ENCODE measurements around the gene LHX6. TPM values are rescaled to one million over a fixed set of nuclear protein-coding genes. Genes with fewer than 3 reads are reported as not detected.

LHX6 gene
- total and polyA plus RNA-seq, 2 donors (not counting 1 experiment from before 2014, with no cell fraction given) = 0.09 TPM; not detected in 1

DNA sequence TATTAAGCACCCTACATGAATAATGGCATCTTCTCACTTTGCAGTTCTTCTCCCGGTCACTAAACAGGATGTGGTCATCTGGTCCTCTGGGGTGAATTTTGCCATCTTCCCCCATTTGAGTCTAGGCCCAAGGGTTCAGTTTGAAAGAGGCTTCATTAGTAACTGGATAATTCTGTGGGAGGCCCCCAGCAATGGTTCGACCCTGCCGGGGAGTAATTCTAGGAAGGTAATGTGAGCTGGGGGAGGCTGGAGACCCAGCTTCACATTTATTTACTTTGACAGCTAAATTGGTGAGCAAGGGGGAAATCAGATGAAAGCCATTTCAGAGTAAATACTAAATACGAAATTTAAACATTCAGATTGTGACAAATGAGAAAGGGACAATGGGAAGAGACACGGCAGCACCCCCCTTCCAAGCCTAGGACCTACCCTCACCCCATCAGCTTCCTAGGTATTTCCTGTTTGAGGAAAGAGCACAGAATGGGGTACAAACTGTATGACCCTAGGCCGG is 4.1 kb upstream of the LHX6 start:
- Histone ChIP-seq H3K27ac (ENCODE audit: insufficient read depth, low read length) (no peak overlapping the region), H3K36me3 (ENCODE audit: control insufficient read depth, insufficient read depth, low read length) (no peaks in the 10 kb centered on the region), H3K9me3 (ENCODE audit: control insufficient read depth, insufficient read depth, low read depth, low read length) (no peaks in the 10 kb centered on the region), H3K4me1 (ENCODE audit: control insufficient read depth, extremely low read depth, insufficient read depth, low read length) (peaks cover 3% of the 10 kb centered on the region), H4K20me1 (ENCODE audit: control insufficient read depth, extremely low read depth, insufficient read depth, low read length) (no peaks in the 10 kb centered on the region), H2AFZ (ENCODE audit: low read length) (no peak overlapping the region), H3K4me2 (ENCODE audit: extremely low read depth, insufficient read depth, low read length) (no peak overlapping the region), H3K79me2 (ENCODE audit: control insufficient read depth, insufficient read depth, low read length) (no peaks in the 10 kb centered on the region), H3K9ac (ENCODE audit: insufficient read depth, low read length) (no peak overlapping the region), H3K27me3 (ENCODE audit: control insufficient read depth, insufficient read depth, low read length) (peaks cover 38% of the 10 kb centered on the region), H3K4me3 (replicated peaks in 1 of 4; ENCODE audit: control extremely low read depth in 1 of 4, insufficient read depth in 1 of 4, low read depth in 3 of 4, low read length in 4 of 4) (no peak overlapping the region)
- DNase-seq (ENCODE audit: low read depth in 2 of 2) = no peak
- no peak for TF ChIP-seq EZH2 (IDR thresholded peaks at IDR 0.05; ENCODE audit: low read length, missing control alignments)
- TF ChIP-seq, protein P1, sequence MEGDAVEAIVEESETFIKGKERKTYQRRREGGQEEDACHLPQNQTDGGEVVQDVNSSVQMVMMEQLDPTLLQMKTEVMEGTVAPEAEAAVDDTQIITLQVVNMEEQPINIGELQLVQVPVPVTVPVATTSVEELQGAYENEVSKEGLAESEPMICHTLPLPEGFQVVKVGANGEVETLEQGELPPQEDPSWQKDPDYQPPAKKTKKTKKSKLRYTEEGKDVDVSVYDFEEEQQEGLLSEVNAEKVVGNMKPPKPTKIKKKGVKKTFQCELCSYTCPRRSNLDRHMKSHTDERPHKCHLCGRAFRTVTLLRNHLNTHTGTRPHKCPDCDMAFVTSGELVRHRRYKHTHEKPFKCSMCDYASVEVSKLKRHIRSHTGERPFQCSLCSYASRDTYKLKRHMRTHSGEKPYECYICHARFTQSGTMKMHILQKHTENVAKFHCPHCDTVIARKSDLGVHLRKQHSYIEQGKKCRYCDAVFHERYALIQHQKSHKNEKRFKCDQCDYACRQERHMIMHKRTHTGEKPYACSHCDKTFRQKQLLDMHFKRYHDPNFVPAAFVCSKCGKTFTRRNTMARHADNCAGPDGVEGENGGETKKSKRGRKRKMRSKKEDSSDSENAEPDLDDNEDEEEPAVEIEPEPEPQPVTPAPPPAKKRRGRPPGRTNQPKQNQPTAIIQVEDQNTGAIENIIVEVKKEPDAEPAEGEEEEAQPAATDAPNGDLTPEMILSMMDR (conservative IDR thresholded peaks at IDR 0.05 in 1 of 2, IDR thresholded peaks at IDR 0.05 in 1 of 2; ENCODE audit: low read depth in 1 of 2, low read length in 2 of 2) = no peak

DNA sequence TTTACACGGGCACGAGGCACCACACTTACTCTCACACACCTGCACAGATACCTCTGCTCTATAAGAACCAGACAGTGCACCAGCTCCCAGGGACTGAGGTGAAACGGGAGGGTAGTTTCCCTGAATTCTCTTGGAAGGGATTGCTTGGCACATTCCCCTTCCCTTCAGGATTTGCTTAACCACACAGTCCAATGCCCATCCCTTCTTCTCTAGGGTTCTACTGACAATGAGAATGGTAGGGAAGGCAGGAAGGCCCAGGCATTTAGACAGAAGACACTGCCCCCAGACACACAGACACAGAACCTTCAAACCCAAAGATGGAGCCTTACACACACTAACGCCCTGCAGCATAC is 704 bp upstream of the LHX6 start:
- Histone ChIP-seq H3K36me3 (ENCODE audit: control insufficient read depth, insufficient read depth, low read length) (no peaks in the 10 kb centered on the region), H3K9ac (ENCODE audit: insufficient read depth, low read length) (no peak overlapping the region), H3K79me2 (ENCODE audit: control insufficient read depth, insufficient read depth, low read length) (no peaks in the 10 kb centered on the region), H2AFZ (ENCODE audit: low read length) (no peak overlapping the region), H3K9me3 (ENCODE audit: control insufficient read depth, insufficient read depth, low read depth, low read length) (no peaks in the 10 kb centered on the region), H3K4me2 (ENCODE audit: extremely low read depth, insufficient read depth, low read length) (no peak overlapping the region), H3K4me3 (replicated peaks in 1 of 4; ENCODE audit: control extremely low read depth in 1 of 4, insufficient read depth in 1 of 4, low read depth in 3 of 4, low read length in 4 of 4) (no peak overlapping the region), H3K27me3 (ENCODE audit: control insufficient read depth, insufficient read depth, low read length) (peaks cover 71% of the 10 kb centered on the region), H4K20me1 (ENCODE audit: control insufficient read depth, extremely low read depth, insufficient read depth, low read length) (no peaks in the 10 kb centered on the region), H3K27ac (ENCODE audit: insufficient read depth, low read length) (no peak overlapping the region), H3K4me1 (ENCODE audit: control insufficient read depth, extremely low read depth, insufficient read depth, low read length) (peaks cover 3% of the 10 kb centered on the region)
- peak; percentile 64 for TF ChIP-seq EZH2 (IDR thresholded peaks at IDR 0.05; ENCODE audit: low read length, missing control alignments)
- TF ChIP-seq, protein P1 (conservative IDR thresholded peaks at IDR 0.05 in 1 of 2, IDR thresholded peaks at IDR 0.05 in 1 of 2; ENCODE audit: low read depth in 1 of 2, low read length in 2 of 2) = no peak
- DNase-seq (ENCODE audit: low read depth in 2 of 2) = no peak

DNA sequence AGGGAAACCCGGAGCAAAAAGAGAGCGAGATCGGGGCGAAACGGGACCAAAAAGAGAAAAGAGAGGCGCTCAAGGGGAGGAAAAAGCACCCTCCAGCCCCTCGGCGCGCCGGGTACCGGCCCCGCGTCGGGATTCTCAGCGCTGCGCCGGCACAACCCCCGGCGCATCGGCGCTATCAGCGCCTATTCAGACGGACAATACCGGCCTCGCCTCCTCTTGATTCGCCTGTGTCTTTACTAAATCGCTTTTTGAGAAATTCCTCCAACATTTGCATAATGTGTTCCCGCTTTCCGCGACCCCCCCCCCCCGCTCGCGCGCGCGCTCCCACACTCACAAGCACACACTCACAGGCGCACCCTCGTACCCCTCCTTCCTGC is 578 bp downstream of the LHX6 start:
- no peak overlapping the region for H2AFZ ChIP-seq (ENCODE audit: low read length)
- peak overlapping the region in 1 of 4 experiments; percentile 4 for H3K4me3 ChIP-seq (replicated peaks in 1 of 4; ENCODE audit: control extremely low read depth in 1 of 4, insufficient read depth in 1 of 4, low read depth in 3 of 4, low read length in 4 of 4)
- no peaks in the 10 kb centered on the region for H3K9me3 ChIP-seq (ENCODE audit: control insufficient read depth, insufficient read depth, low read depth, low read length)
- no peaks in the 10 kb centered on the region for H4K20me1 ChIP-seq (ENCODE audit: control insufficient read depth, extremely low read depth, insufficient read depth, low read length)
- H3K27ac ChIP-seq (ENCODE audit: insufficient read depth, low read length) = no peak overlapping the region
- DNase-seq (ENCODE audit: low read depth in 2 of 2) = no peak
- TF ChIP-seq EZH2 (IDR thresholded peaks at IDR 0.05; ENCODE audit: low read length, missing control alignments) = peak; percentile 79
- TF ChIP-seq, protein P1 (conservative IDR thresholded peaks at IDR 0.05 in 1 of 2, IDR thresholded peaks at IDR 0.05 in 1 of 2; ENCODE audit: low read depth in 1 of 2, low read length in 2 of 2) = no peak
- H3K79me2 ChIP-seq (ENCODE audit: control insufficient read depth, insufficient read depth, low read length) = no peaks in the 10 kb centered on the region
- peak overlapping the region; percentile 69 for H3K4me2 ChIP-seq (ENCODE audit: extremely low read depth, insufficient read depth, low read length)
- H3K4me1 ChIP-seq (ENCODE audit: control insufficient read depth, extremely low read depth, insufficient read depth, low read length) = peaks cover 3% of the 10 kb centered on the region
- no peak overlapping the region for H3K9ac ChIP-seq (ENCODE audit: insufficient read depth, low read length)
- peaks cover 80% of the 10 kb centered on the region for H3K27me3 ChIP-seq (ENCODE audit: control insufficient read depth, insufficient read depth, low read length)
- no peaks in the 10 kb centered on the region for H3K36me3 ChIP-seq (ENCODE audit: control insufficient read depth, insufficient read depth, low read length)

Measured in fibroblast of lung (primary cell).